Endothelial cell of umbilical vein (primary cell): ENCODE results near the gene PPIE. TPM values are rescaled to one million over a fixed set of nuclear protein-coding genes. Genes with fewer than 3 reads are reported as not detected.

Experiments used
- BruUV-seq: library from RNA; stranded (reverse); fragments of 400-500 nt; replicated peaks from 2 replicates; lab custom pipeline; 2021; lab: Mats Ljungman, UMichigan
- CTCF ChIA-PET: fragments of 300-600, 350-600 bp; sonication (Branson Sonifier 250); formaldehyde crosslinking; loops from one replicate; lab custom pipeline; 2021; ENCODE audit warnings: antibody characterized with exemption, inconsistent platforms; lab: Charles Lee
- POLR2A ChIA-PET: fragments of 300-600, 350-600 bp; sonication (Branson Sonifier 250); formaldehyde crosslinking; loops from one replicate; lab custom pipeline; 2021; ENCODE audit warnings: antibody characterized with exemption, inconsistent platforms; lab: Charles Lee
- DNase-seq: peaks from one replicate; pipeline ENCODE4 v3.0.0-alpha.2; 2011; ENCODE audit warnings: low read depth, low spot score
- FAIRE-seq: peaks from 2 replicates; lab custom pipeline; 2011; peaks lifted over from hg19 to GRCh38; lab: Jason Lieb, UNC
- H2AFZ ChIP-seq: 2 replicates; pipeline ENCODE4 v1.6.0; 2012; ENCODE audit warnings: low read depth, low read length, control low read depth, inconsistent platforms
- H3K27ac ChIP-seq: 2 replicates; pipeline ENCODE4 v1.5.1; 2011; ENCODE audit warnings: low read depth, mild to moderate bottlenecking, control low read depth, low read length, moderate library complexity; ENCODE audit not compliant: insufficient read depth
- H3K27me3 ChIP-seq, 2 experiments: 2 replicates each; pipeline versions ENCODE4 v1.6.0 to v1.6.1; 2011; ENCODE audit warnings: low read length in 2 of 2, mixed read lengths in 1 of 2; ENCODE audit not compliant: control insufficient read depth in 2 of 2, insufficient read depth in 2 of 2
- H3K36me3 ChIP-seq, 2 experiments: 2 replicates in 1 of 2; 3 replicates in 1 of 2; pipeline ENCODE4 v1.5.1; 2011; ENCODE audit warnings: low read length in 2 of 2, mild to moderate bottlenecking in 1 of 2, moderate library complexity in 1 of 2; ENCODE audit not compliant: control insufficient read depth in 2 of 2, insufficient read depth in 2 of 2; ENCODE audit errors: extremely low read depth in 1 of 2
- H3K4me1 ChIP-seq: 3 replicates; pipeline ENCODE4 v1.5.1; 2011; ENCODE audit warnings: mild to moderate bottlenecking, low read length; ENCODE audit not compliant: control insufficient read depth, insufficient read depth; ENCODE audit errors: extremely low read depth
- H3K4me2 ChIP-seq: 2 replicates; pipeline ENCODE4 v1.6.1; 2011; ENCODE audit warnings: low read length, control low read depth, mixed read lengths; ENCODE audit not compliant: insufficient read depth
- H3K4me3 ChIP-seq, 3 experiments: fragments of 200-600 bp in 1 of 3; sonication (generic), shearing (Covaris generic) in 1 of 3; replicated peaks in 1 of 3; 2 replicates each; pipeline ENCODE4 v1.5.1; 2011 to 2016; ENCODE audit warnings: control low read depth in 3 of 3, low read length in 3 of 3, mild to moderate bottlenecking in 2 of 3, inconsistent platforms in 1 of 3, low read depth in 1 of 3, moderate library complexity in 1 of 3; ENCODE audit not compliant: insufficient read depth in 1 of 3
- H3K79me2 ChIP-seq: 2 replicates; pipeline ENCODE4 v1.6.0; 2012; ENCODE audit warnings: low read length, inconsistent platforms; ENCODE audit not compliant: control insufficient read depth, insufficient read depth
- H3K9ac ChIP-seq: replicated peaks from 2 replicates; pipeline ENCODE3; 2011; ENCODE audit warnings: low read length, control low read depth; ENCODE audit not compliant: insufficient read depth; ENCODE audit errors: extremely low read depth
- H3K9me1 ChIP-seq: replicated peaks from 3 replicates; pipeline ENCODE4 v1.6.0; 2011; ENCODE audit warnings: mild to moderate bottlenecking, low read length; ENCODE audit not compliant: control insufficient read depth, insufficient read depth; ENCODE audit errors: extremely low read depth
- H3K9me3 ChIP-seq: replicated peaks from 2 replicates; pipeline ENCODE4 v1.5.1; 2012; ENCODE audit warnings: low read length, inconsistent platforms; ENCODE audit not compliant: control insufficient read depth, insufficient read depth
- H4K20me1 ChIP-seq: replicated peaks from 2 replicates; pipeline ENCODE3; 2011; ENCODE audit warnings: mild to moderate bottlenecking, low read length; ENCODE audit not compliant: control insufficient read depth, insufficient read depth; ENCODE audit errors: extremely low read depth
- CTCF ChIP-seq, 2 donors: IDR thresholded peaks; 1 replicate in 1 of 2; 2 replicates in 1 of 2; pipeline ENCODE4 v1.5.1; 2011; ENCODE audit warnings: low read length in 2 of 2, mild to moderate bottlenecking in 2 of 2, moderate library complexity in 2 of 2, control low read depth in 1 of 2, inconsistent platforms in 1 of 2, low read depth in 1 of 2; ENCODE audit not compliant: insufficient read depth in 1 of 2; ENCODE audit errors: extremely low read depth in 1 of 2
- EZH2 ChIP-seq: IDR thresholded peaks from 2 replicates; pipeline ENCODE4 v1.6.1; 2012; ENCODE audit warnings: borderline replicate concordance, low read depth, mild to moderate bottlenecking, moderate library complexity, low read length, inconsistent platforms; ENCODE audit not compliant: severe bottlenecking
- FOS ChIP-seq: IDR thresholded peaks from 2 replicates; pipeline ENCODE4 v1.6.1; 2011; ENCODE audit warnings: mild to moderate bottlenecking, low read length, moderate library complexity, borderline replicate concordance; ENCODE audit not compliant: insufficient read depth
- GATA2 ChIP-seq: IDR thresholded peaks from 2 replicates; pipeline ENCODE4 v1.7.0; 2011; ENCODE audit warnings: low read depth, mild to moderate bottlenecking, moderate library complexity, mixed read lengths, low read length; ENCODE audit not compliant: insufficient read length, insufficient read depth
- JUN ChIP-seq: IDR thresholded peaks from 2 replicates; pipeline ENCODE4 v1.6.1; 2011; ENCODE audit warnings: borderline replicate concordance, low read depth; ENCODE audit not compliant: insufficient read length, insufficient read depth
- MAX ChIP-seq: IDR thresholded peaks from 2 replicates; pipeline ENCODE4 v1.6.1; 2011; ENCODE audit not compliant: insufficient read depth, insufficient read length
- MYC ChIP-seq: IDR thresholded peaks from one replicate; pipeline ENCODE4 v1.6.1; 2011; ENCODE audit warnings: mild to moderate bottlenecking, low read depth, low read length
- POLR2A ChIP-seq: IDR thresholded peaks from 2 replicates; pipeline ENCODE4 v1.6.1; 2012; ENCODE audit warnings: low read depth, mild to moderate bottlenecking, control low read depth, low read length
- POLR2AphosphoS5 ChIP-seq: IDR thresholded peaks from 2 replicates; pipeline ENCODE4 v1.6.1; 2012; ENCODE audit warnings: low read depth, mild to moderate bottlenecking, control low read depth, low read length, moderate library complexity; ENCODE audit not compliant: insufficient read depth
- dilution Hi-C: fragments of 300-500 bp; cut with MboI; formaldehyde crosslinking; loops from one replicate; pipeline ENCODE4 v1.15.0; 2019; ENCODE audit warnings: low sequenced_read_pairs; ENCODE audit not compliant: extremely low pct_ligation_motif_present
- intact Hi-C: fragments of 100-400 bp; cut with micrococcal nuclease; formaldehyde crosslinking; loops from one replicate; pipeline ENCODE4 v1.10.0; 2022
- polyA plus RNA-seq, 4 experiments: library from polyadenylated mRNA; depleted of rRNA in 3 of 4; stranded (reverse) in 3 of 4; unstranded in 1 of 4; fragments of >200 nt; gene quantifications; 2 replicates each; pipeline versions ENCODE4 v1.2.1 to v1.2.3, GENCODE V29; 2011 to 2012; ENCODE audit warnings: missing spikeins in 1 of 4
- total RNA-seq: library from RNA; stranded (reverse); gene quantifications from 2 replicates; pipeline ENCODE4 v1.2.3, GENCODE V29; 2021

The PPIE gene
- total and polyA plus RNA-seq, 2 donors (not counting 3 experiments of a cell fraction or from before 2014, with no cell fraction given) = 44.4 to 74.9 TPM

GRCh38 chr1:39788758-39789570 is 50.3 kb downstream of the PPIE start, which contains the start of gene BMP8B:
BMP8B (minus strand) TSS chr1:39788865; CDS start chr1:39788485, 380 bp downstream.
- TF ChIP-seq EZH2 (peak; percentile 80), MYC (no peak)
- H3K27me3 ChIP-seq = peaks cover 19 to 31% of the 10 kb centered on the region in 2 experiments
- H3K4me3 ChIP-seq = peak within 1 kb of the TSS in 2 of 3 experiments; percentile 5 to 26
- H3K27ac ChIP-seq = no peak within 1 kb of the TSS
- POLR2A ChIA-PET = interaction anchor here (0.6 kb wide), 1 partner anchor 223 kb away, joined by 4 read pairs; no protein-coding TSS in a partner anchor
- H3K36me3 ChIP-seq = no peaks in the 10 kb centered on the region
- H3K9me3 ChIP-seq = no peaks in the 10 kb centered on the region
- no peak for DNase-seq
- no peaks in the 10 kb centered on the region for H3K79me2 ChIP-seq
- H3K4me1 ChIP-seq = peaks cover 3% of the 10 kb centered on the region
- peak within 1 kb of the TSS; percentile 16 for H3K9ac ChIP-seq
- H2AFZ ChIP-seq = peak within 1 kb of the TSS; percentile 70
- CTCF ChIA-PET = interaction anchor here (0.6 to 1.1 kb wide), 2 partner anchors 27 to 87 kb away, joined by 3 read pairs; no protein-coding TSS in a partner anchor
- H3K4me2 ChIP-seq = peak within 1 kb of the TSS; percentile 47
- no peaks in the 10 kb centered on the region for H3K9me1 ChIP-seq
- intact Hi-C loops = no loop called here
- peak; percentile 60 for FAIRE-seq
- no peaks in the 10 kb centered on the region for H4K20me1 ChIP-seq
- no TSS peak for BruUV-seq
- dilution Hi-C loops = no loop called here

GRCh38 chr1:39789571-39790110 is 51.0 kb downstream of the PPIE start:
- no peaks in the 10 kb centered on the region for H3K9me3 ChIP-seq
- no peaks in the 10 kb centered on the region for H3K9me1 ChIP-seq
- no peak overlapping the region for H3K9ac ChIP-seq
- no peak overlapping the region for H3K4me2 ChIP-seq
- no peaks in the 10 kb centered on the region for H3K79me2 ChIP-seq
- peak overlapping the region; percentile 70 for H2AFZ ChIP-seq
- TF ChIP-seq FOS (no peak), EZH2 (no peak), MYC (no peak), CTCF (IDR thresholded peaks at IDR 0.05; ENCODE audit: extremely low read depth in 1 of 2, insufficient read depth in 1 of 2, low read depth in 1 of 2, low read length in 2 of 2) (no peak), JUN (no peak), GATA2 (no peak), POLR2A (no peak), POLR2AphosphoS5 (no peak), MAX (no peak)
- H4K20me1 ChIP-seq = no peaks in the 10 kb centered on the region
- H3K27ac ChIP-seq = no peak overlapping the region
- no TSS peak for BruUV-seq
- intact Hi-C loops = no loop called here
- ChIA-PET POLR2A (no interaction called here), CTCF (interaction anchor here (1.1 kb wide), 1 partner anchor 28 kb away, joined by 3 read pairs; no protein-coding TSS in a partner anchor)
- H3K4me3 ChIP-seq = no peak overlapping the region
- FAIRE-seq (no peak), DNase-seq (no peak)
- dilution Hi-C loops = no loop called here
- no peaks in the 10 kb centered on the region for H3K36me3 ChIP-seq
- peaks cover 19 to 31% of the 10 kb centered on the region in 2 experiments for H3K27me3 ChIP-seq
- H3K4me1 ChIP-seq = peaks cover 3% of the 10 kb centered on the region
